ENCODE results near the gene LPP. TPM values are rescaled to one million over a fixed set of nuclear protein-coding genes. Genes with fewer than 3 reads are reported as not detected.
"Not testable (repeated sequence)": the region's sequence is repeated elsewhere in the genome, so short reads cannot be mapped to it uniquely, and the experiment has no call there.

Gene LPP
- total and polyA plus RNA-seq, 4 donors: 11.1 to 219 (median 66.5) TPM

GRCh38 chr3:188635258-188636042 is 481.5 kb downstream of the LPP start:
- no peak overlapping the region for H3K4me3 ChIP-seq
- DNase-seq (peak in 2 of 3 donors; percentile 62 to 70), ATAC-seq (ENCODE audit: insufficient read depth, low FRiP score) (no peak)
- TF ChIP-seq, protein P1, sequence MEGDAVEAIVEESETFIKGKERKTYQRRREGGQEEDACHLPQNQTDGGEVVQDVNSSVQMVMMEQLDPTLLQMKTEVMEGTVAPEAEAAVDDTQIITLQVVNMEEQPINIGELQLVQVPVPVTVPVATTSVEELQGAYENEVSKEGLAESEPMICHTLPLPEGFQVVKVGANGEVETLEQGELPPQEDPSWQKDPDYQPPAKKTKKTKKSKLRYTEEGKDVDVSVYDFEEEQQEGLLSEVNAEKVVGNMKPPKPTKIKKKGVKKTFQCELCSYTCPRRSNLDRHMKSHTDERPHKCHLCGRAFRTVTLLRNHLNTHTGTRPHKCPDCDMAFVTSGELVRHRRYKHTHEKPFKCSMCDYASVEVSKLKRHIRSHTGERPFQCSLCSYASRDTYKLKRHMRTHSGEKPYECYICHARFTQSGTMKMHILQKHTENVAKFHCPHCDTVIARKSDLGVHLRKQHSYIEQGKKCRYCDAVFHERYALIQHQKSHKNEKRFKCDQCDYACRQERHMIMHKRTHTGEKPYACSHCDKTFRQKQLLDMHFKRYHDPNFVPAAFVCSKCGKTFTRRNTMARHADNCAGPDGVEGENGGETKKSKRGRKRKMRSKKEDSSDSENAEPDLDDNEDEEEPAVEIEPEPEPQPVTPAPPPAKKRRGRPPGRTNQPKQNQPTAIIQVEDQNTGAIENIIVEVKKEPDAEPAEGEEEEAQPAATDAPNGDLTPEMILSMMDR (IDR thresholded peaks at IDR 0.05; ENCODE audit: control extremely low read depth, extremely low read depth): no peak
- no peak overlapping the region for H3K9ac ChIP-seq (ENCODE audit: insufficient read depth in 1 of 2, low read length in 2 of 2)
- WGBS, 2 donors: 56 to 78% methylated on average over 10 of the region's 10 CpGs
- peaks cover 0 to 3% (median 0%) of the 10 kb centered on the region in 4 donors for H3K36me3 ChIP-seq (ENCODE audit: control insufficient read depth in 4 of 4, insufficient read depth in 4 of 4, low read length in 4 of 4)
- no peak overlapping the region for H3K27ac ChIP-seq (ENCODE audit: low read depth in 1 of 2, low read length in 1 of 2)
- no peaks in the 10 kb centered on the region for H3K9me3 ChIP-seq (ENCODE audit: control insufficient read depth in 4 of 4, insufficient read depth in 3 of 4, low read length in 3 of 4)
- H3K4me1 ChIP-seq (ENCODE audit: control insufficient read depth in 5 of 5, insufficient read depth in 5 of 5, low read length in 5 of 5): peaks cover 0 to 19% (median 3%) of the 10 kb centered on the region in 5 donors
- no peaks in the 10 kb centered on the region for H3K27me3 ChIP-seq (ENCODE audit: control insufficient read depth in 3 of 3, insufficient read depth in 3 of 3, low read length in 2 of 3)

- ATAC-seq (ENCODE audit: insufficient read depth, low FRiP score): not testable (repeated sequence)
- 90 to 97% methylated on average over 13 of the region's 13 CpGs for WGBS, 2 donors
Observed at GRCh38 chr3:188636292-188636691, 482.3 kb downstream of the LPP start.

GRCh38 chr3:188641076-188641475 is 487.1 kb downstream of the LPP start:
- TF ChIP-seq, protein P1 (IDR thresholded peaks at IDR 0.05; ENCODE audit: control extremely low read depth, extremely low read depth): no peak
- no peak for ATAC-seq (ENCODE audit: insufficient read depth, low FRiP score)
- H3K36me3 ChIP-seq (ENCODE audit: control insufficient read depth in 4 of 4, insufficient read depth in 4 of 4, low read length in 4 of 4): no peaks in the 10 kb centered on the region
- H3K4me1 ChIP-seq (ENCODE audit: control insufficient read depth in 5 of 5, insufficient read depth in 5 of 5, low read length in 5 of 5): no peaks in the 10 kb centered on the region
- no peak overlapping the region for H3K9ac ChIP-seq (ENCODE audit: insufficient read depth in 1 of 2, low read length in 2 of 2)
- DNase-seq: no peak
- H3K9me3 ChIP-seq (ENCODE audit: control insufficient read depth in 4 of 4, insufficient read depth in 3 of 4, low read length in 3 of 4): no peaks in the 10 kb centered on the region
- H3K27me3 ChIP-seq (ENCODE audit: control insufficient read depth in 3 of 3, insufficient read depth in 3 of 3, low read length in 2 of 3): no peaks in the 10 kb centered on the region
- no peak overlapping the region for H3K27ac ChIP-seq (ENCODE audit: low read depth in 1 of 2, low read length in 1 of 2)
- no peak overlapping the region for H3K4me3 ChIP-seq
- 86 to 91% methylated on average over 3 of the region's 3 CpGs for WGBS, 2 donors

More at GRCh38 chr3:188636292-188636691, 482.3 kb downstream of the LPP start:
- not testable (repeated sequence) for H3K4me3 ChIP-seq; DNase-seq; H3K36me3 ChIP-seq (ENCODE audit: control insufficient read depth in 4 of 4, insufficient read depth in 4 of 4, low read length in 4 of 4); H3K27me3 ChIP-seq (ENCODE audit: control insufficient read depth in 3 of 3, insufficient read depth in 3 of 3, low read length in 2 of 3); H3K9ac ChIP-seq (ENCODE audit: insufficient read depth in 1 of 2, low read length in 2 of 2); H3K27ac ChIP-seq (ENCODE audit: low read depth in 1 of 2, low read length in 1 of 2); H3K9me3 ChIP-seq (ENCODE audit: control insufficient read depth in 4 of 4, insufficient read depth in 3 of 4, low read length in 3 of 4)
- peaks cover 0 to 19% (median 3%) of the 10 kb centered on the region in 5 donors for H3K4me1 ChIP-seq (ENCODE audit: control insufficient read depth in 5 of 5, insufficient read depth in 5 of 5, low read length in 5 of 5)

GRCh38 chr3:188643736-188644135 is 489.8 kb downstream of the LPP start:
- Histone ChIP-seq H3K9ac (ENCODE audit: insufficient read depth in 1 of 2, low read length in 2 of 2) (no peak overlapping the region), H3K27ac (ENCODE audit: low read depth in 1 of 2, low read length in 1 of 2) (no peak overlapping the region), H3K36me3 (ENCODE audit: control insufficient read depth in 4 of 4, insufficient read depth in 4 of 4, low read length in 4 of 4) (peaks cover 0 to 4% (median 0%) of the 10 kb centered on the region in 4 donors), H3K4me3 (no peak overlapping the region), H3K9me3 (ENCODE audit: control insufficient read depth in 4 of 4, insufficient read depth in 3 of 4, low read length in 3 of 4) (no peaks in the 10 kb centered on the region), H3K27me3 (ENCODE audit: control insufficient read depth in 3 of 3, insufficient read depth in 3 of 3, low read length in 2 of 3) (no peaks in the 10 kb centered on the region), H3K4me1 (ENCODE audit: control insufficient read depth in 5 of 5, insufficient read depth in 5 of 5, low read length in 5 of 5) (peaks cover 0 to 7% (median 3%) of the 10 kb centered on the region in 5 donors)
- ATAC-seq (ENCODE audit: insufficient read depth, low FRiP score) (no peak), DNase-seq (no peak)
- WGBS, 2 donors: 98 to 99% methylated on average over 3 of the region's 3 CpGs
- TF ChIP-seq, protein P1 (IDR thresholded peaks at IDR 0.05; ENCODE audit: control extremely low read depth, extremely low read depth): no peak
